Pancreas (tissue), 10 donors: ENCODE results near the gene NBDY. TPM values are rescaled to one million over a fixed set of nuclear protein-coding genes. Genes with fewer than 3 reads are reported as not detected.
A peak's percentile ranks its signal among the peaks of the same experiment; 100 is the strongest.

Experiments
- ATAC-seq, 4 donors: fragments of 200-7000 bp; cut with Tn5 transposase; one replicate each; pipeline versions ENCODE4 v1.8.0 to v1.9.1; 2020; ENCODE audit warnings: mild to moderate bottlenecking in 4 of 4, moderate library complexity in 4 of 4
- DNase-seq, 6 donors: peaks; one replicate each; pipeline ENCODE4 v3.0.0-alpha.2; 2020
- FAIRE-seq: peaks from 2 replicates; lab custom pipeline; 2012; peaks lifted over from hg19 to GRCh38; lab: Jason Lieb, UNC
- H3K27ac ChIP-seq, 4 donors: fragments of 200-600 bp; sonication (generic); 1 replicate in 3 of 4; 2 replicates in 1 of 4; pipeline versions ENCODE4 v1.5.0 to v1.8.0; 2020
- H3K27me3 ChIP-seq, 4 donors: fragments of 200-600 bp; one replicate each; pipeline ENCODE4 v1.8.0; 2021
- H3K36me3 ChIP-seq, 3 donors: fragments of 200-600 bp; sonication (generic) in 1 of 3; one replicate each; pipeline versions ENCODE4 v1.5.0 to v1.8.0; 2020 to 2021
- H3K4me1 ChIP-seq, 3 donors: fragments of 200-600 bp; one replicate each; pipeline ENCODE4 v1.8.0; 2021
- H3K4me3 ChIP-seq, 4 donors: fragments of 200-600 bp; sonication (generic) in 2 of 4; one replicate each; pipeline versions ENCODE4 v1.5.0 to v1.8.0; 2020 to 2021
- H3K9me3 ChIP-seq, 4 donors: fragments of 200-600 bp; one replicate each; pipeline ENCODE4 v1.8.0; 2021
- CTCF ChIP-seq, 4 donors: fragments of 200-600 bp; sonication (generic) in 3 of 4; IDR thresholded peaks; one replicate each; pipeline versions ENCODE4 v1.5.0 to v1.8.0; 2021; ENCODE audit warnings: antibody characterized with exemption in 4 of 4
- WGBS, 2 donors: extraction: QIAGEN DNeasy Blood & Tissue Kit; methylation state at CpG; one replicate each; pipeline ENCODE4 v1.1.7; 2013; 5-methylcytosine and 5-hydroxymethylcytosine counted together
- intact Hi-C, 3 donors: fragments of 100-400 bp; cut with DNase I; formaldehyde crosslinking; loops; one replicate each; pipeline versions ENCODE4 v1.11.1 to v1.14.2; 2022
- polyA plus RNA-seq, 2 donors: library from polyadenylated mRNA; stranded (reverse); fragments of 200-250 nt; gene quantifications; one replicate each; pipeline ENCODE4 v1.2.3, GENCODE V29; 2013
- total RNA-seq, 6 donors: library from RNA; stranded (reverse); fragmentation: NEBNext Ultra II Directional in 4 of 6; extraction: Animal tissue kit (Norgen Biotek cat#: 25700) in 4 of 6; gene quantifications; one replicate each; pipeline versions ENCODE4 v1.2.1 to v1.2.4, GENCODE V29; 2021 to 2023
- donor health status: healthy with polysubstance abuse.
- donor health status: DM: no; HTN: no; CAD: no; lungs with moderate emphysema.
- donor health status: DM: no; HTN: no; CAD: no.
- donor health status: control.
- donor health status: control.
- donor health status: Bipolar disorder and iron deficiency.
- donor health status: DM: yes; HTN: yes; CAD: no.
- donor health status: DM: no; HTN: no; CAD: no.
- donor health status: DM: no; HTN: no; CAD: no.
- donor health status: DM: yes; HTN: yes; CAD: no.

Gene NBDY
- total and polyA plus RNA-seq, 8 donors: 7.0 to 22.8 (median 9.1) TPM

- Histone ChIP-seq H3K9me3 (no peaks in the 10 kb centered on the region), H3K27ac (no peak overlapping the region), H3K4me3 (no peak overlapping the region), H3K4me1 (no peaks in the 10 kb centered on the region), H3K36me3 (no peaks in the 10 kb centered on the region), H3K27me3 (no peaks in the 10 kb centered on the region)
- FAIRE-seq: no peak
- DNase-seq: no peak
- no peak for ATAC-seq
- 33 to 52% methylated on average over 2 of the region's 2 CpGs for WGBS, 2 donors
- TF ChIP-seq CTCF (IDR thresholded peaks at IDR 0.05): no peak
- intact Hi-C loops: no loop called here
These were observed 53.3 kb downstream of the NBDY start for GRCh38 chrX:56782352-56782751.

- ATAC-seq (peak in 2 of 4 donors; percentile 1 to 25), FAIRE-seq (no peak), DNase-seq (peak in 2 of 6 donors; percentile 71 to 80)
- Histone ChIP-seq H3K4me1 (no peaks in the 10 kb centered on the region), H3K36me3 (no peaks in the 10 kb centered on the region), H3K27me3 (no peaks in the 10 kb centered on the region), H3K4me3 (peak overlapping the region in 2 of 4 donors; percentile 44), H3K27ac (peak overlapping the region; percentile 28 to 83 (median 74)), H3K9me3 (no peaks in the 10 kb centered on the region)
- intact Hi-C loops: no loop called here
- WGBS, 2 donors: 56 to 93% methylated on average over 17 of the region's 17 CpGs
- TF ChIP-seq CTCF (IDR thresholded peaks at IDR 0.05): no peak
These were observed 53.9 kb downstream of the NBDY start for GRCh38 chrX:56782791-56783449.

GRCh38 chrX:56783450-56783831 lies 54.4 kb downstream of the NBDY start:
- intact Hi-C loops: no loop called here
- FAIRE-seq (no peak), DNase-seq (peak in 5 of 6 donors; percentile 77 to 88 (median 82)), ATAC-seq (peak; percentile 48 to 62 (median 54))
- Histone ChIP-seq H3K4me1 (no peaks in the 10 kb centered on the region), H3K27me3 (no peaks in the 10 kb centered on the region), H3K9me3 (no peaks in the 10 kb centered on the region), H3K27ac (peak overlapping the region; percentile 28 to 83 (median 74)), H3K36me3 (no peaks in the 10 kb centered on the region), H3K4me3 (peak overlapping the region in 2 of 4 donors; percentile 44)
- TF ChIP-seq CTCF (IDR thresholded peaks at IDR 0.05): peak in 3 of 4 donors; percentile 15 to 35 (median 19)
- 49 to 92% methylated on average over 12 of the region's 12 CpGs for WGBS, 2 donors

DNA sequence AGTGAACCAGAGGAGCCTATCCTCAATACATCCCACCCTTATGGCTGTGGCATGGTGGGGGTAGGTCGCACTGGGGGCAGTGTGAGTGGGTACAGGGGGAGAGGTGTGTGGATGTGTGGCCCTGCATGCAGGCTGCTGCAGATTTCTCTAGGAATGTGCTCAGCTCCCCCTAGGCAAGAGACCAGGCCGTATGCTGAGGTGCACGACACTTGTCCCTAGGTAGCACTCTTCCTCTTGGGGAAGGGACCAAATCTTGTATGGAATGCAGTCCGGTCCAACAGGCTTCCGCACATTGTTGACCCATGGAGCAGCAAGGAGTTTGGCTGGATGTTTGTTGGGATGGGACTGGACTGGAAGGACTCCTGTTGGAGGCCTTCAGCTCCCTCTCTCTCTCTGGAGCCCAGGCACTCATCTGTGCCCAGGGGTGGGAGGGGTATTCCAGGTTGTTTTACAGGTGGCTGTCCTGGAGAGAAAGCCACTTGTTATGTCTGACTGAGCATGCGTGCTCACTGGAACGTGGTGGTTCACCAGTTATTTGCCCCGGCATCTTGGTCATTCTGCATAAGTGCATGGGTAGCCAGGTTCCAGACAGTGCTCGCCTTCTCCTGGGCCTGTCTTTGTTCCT lies 55.1 kb downstream of the NBDY start:
- H3K9me3 ChIP-seq: no peaks in the 10 kb centered on the region
- intact Hi-C loops: no loop called here
- H3K27ac ChIP-seq: no peak overlapping the region
- 82 to 96% methylated on average over 9 of the region's 9 CpGs for WGBS, 2 donors
- no peaks in the 10 kb centered on the region for H3K36me3 ChIP-seq
- H3K4me3 ChIP-seq: no peak overlapping the region
- no peak for TF ChIP-seq CTCF (IDR thresholded peaks at IDR 0.05)
- DNase-seq (peak in 2 of 6 donors; percentile 35 to 38), ATAC-seq (no peak), FAIRE-seq (no peak)
- no peaks in the 10 kb centered on the region for H3K27me3 ChIP-seq
- H3K4me1 ChIP-seq: no peaks in the 10 kb centered on the region

- 95 to 96% methylated on average over 14 of the region's 14 CpGs for WGBS, 2 donors
- no peaks in the 10 kb centered on the region for H3K27me3 ChIP-seq
- TF ChIP-seq CTCF (IDR thresholded peaks at IDR 0.05): no peak
- H3K4me3 ChIP-seq: no peak overlapping the region
- no peak for FAIRE-seq
- no peak for ATAC-seq
- no peaks in the 10 kb centered on the region for H3K9me3 ChIP-seq
- intact Hi-C loops: no loop called here
- H3K27ac ChIP-seq: no peak overlapping the region
- peak in 1 of 6 donors; percentile 18 for DNase-seq
- no peaks in the 10 kb centered on the region for H3K4me1 ChIP-seq
- H3K36me3 ChIP-seq: no peaks in the 10 kb centered on the region
These were observed 55.6 kb downstream of the NBDY start for GRCh38 chrX:56784666-56785065.
